ENCODE data around the gene ACOX3. TPM values are rescaled to one million over a fixed set of nuclear protein-coding genes. Genes with fewer than 3 reads are reported as not detected.

The ACOX3 gene
- total and polyA plus RNA-seq, 9 of the 15 experiments (the other 6 are each of a cell fraction or from before 2014, with no cell fraction given): 0.68 to 7.3 (median 3.7) TPM

DNA sequence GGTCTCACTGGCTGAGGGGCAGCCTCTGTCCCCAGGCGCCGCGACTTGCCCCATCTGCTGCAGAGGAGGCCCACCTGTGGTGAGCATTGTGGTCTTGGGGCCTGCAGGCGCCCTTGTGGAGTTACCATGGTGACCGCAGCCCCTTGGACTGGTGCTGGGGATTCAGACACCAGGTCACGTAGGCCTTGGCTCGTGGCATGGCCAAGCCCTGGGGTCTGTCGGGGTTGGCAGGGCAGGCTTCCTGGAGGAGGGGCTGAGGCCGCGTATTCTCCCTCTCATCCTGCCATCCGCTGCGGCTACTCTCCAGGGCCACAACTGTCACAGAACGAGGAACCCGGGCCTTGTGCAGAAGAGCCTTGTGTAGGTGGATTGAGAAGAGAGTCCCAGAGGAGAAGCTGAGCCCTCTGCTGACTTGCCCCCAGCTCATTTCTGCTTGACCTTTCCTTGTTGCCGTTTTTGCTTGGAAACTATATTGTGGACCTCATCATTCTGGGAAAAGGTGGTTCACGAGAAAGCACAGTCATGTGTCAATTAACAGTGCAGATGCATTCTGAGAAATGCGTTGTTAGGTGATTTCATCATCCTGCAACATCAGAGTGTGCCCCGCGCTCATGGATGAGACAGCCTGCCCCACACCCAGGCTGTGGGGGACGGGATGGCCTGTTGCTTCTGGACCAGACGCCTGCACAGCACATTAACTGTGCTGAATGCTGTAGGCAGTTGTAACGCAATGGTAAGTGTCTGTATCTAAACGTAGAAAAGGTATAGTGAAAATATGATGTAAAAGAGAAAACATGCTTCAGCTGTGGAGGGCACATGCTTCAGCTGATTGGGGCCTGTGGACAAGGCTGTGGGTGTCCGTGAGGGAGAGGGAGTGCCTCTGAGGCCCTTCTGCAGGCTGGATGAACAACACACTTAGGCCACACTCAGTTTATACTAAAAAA lies 38.5 kb upstream of the ACOX3 start (continued):
- TF ChIP-seq, protein P1, sequence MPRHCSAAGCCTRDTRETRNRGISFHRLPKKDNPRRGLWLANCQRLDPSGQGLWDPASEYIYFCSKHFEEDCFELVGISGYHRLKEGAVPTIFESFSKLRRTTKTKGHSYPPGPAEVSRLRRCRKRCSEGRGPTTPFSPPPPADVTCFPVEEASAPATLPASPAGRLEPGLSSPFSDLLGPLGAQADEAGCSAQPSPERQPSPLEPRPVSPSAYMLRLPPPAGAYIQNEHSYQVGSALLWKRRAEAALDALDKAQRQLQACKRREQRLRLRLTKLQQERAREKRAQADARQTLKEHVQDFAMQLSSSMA (CRISPR knock-in tag; IDR thresholded peaks at IDR 0.05): no peak
- TF ChIP-seq BRD4 (IDR thresholded peaks at IDR 0.05) (peak; percentile 60; the same call in 1 of the 2 replicates), RFX5 (IDR thresholded peaks at IDR 0.05; ENCODE audit: low read depth, low read length) (no peak), ZNF57 (CRISPR knock-in tag; IDR thresholded peaks at IDR 0.05) (no peak), ZNF197 (CRISPR knock-in tag; IDR thresholded peaks at IDR 0.05; ENCODE audit: low read depth) (no peak), ZC3H4 (CRISPR knock-in tag; IDR thresholded peaks at IDR 0.05; ENCODE audit: borderline replicate concordance) (no peak), GABPB2 (CRISPR knock-in tag; conservative IDR thresholded peaks at IDR 0.05) (no peak), MED1 (CRISPR knock-in tag; IDR thresholded peaks at IDR 0.05; ENCODE audit: borderline replicate concordance) (no peak), ZNF134 (CRISPR knock-in tag; conservative IDR thresholded peaks at IDR 0.05) (no peak), SMAD4 (CRISPR knock-in tag; conservative IDR thresholded peaks at IDR 0.05) (peak; percentile 95), CHCHD3 (CRISPR knock-in tag; IDR thresholded peaks at IDR 0.05) (no peak)
- TF ChIP-seq, protein P2, sequence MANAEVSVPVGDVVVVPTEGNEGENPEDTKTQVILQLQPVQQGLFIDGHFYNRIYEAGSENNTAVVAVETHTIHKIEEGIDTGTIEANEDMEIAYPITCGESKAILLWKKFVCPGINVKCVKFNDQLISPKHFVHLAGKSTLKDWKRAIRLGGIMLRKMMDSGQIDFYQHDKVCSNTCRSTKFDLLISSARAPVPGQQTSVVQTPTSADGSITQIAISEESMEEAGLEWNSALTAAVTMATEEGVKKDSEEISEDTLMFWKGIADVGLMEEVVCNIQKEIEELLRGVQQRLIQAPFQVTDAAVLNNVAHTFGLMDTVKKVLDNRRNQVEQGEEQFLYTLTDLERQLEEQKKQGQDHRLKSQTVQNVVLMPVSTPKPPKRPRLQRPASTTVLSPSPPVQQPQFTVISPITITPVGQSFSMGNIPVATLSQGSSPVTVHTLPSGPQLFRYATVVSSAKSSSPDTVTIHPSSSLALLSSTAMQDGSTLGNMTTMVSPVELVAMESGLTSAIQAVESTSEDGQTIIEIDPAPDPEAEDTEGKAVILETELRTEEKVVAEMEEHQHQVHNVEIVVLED (CRISPR knock-in tag; IDR thresholded peaks at IDR 0.05): no peak
- TF ChIP-seq, protein P3, sequence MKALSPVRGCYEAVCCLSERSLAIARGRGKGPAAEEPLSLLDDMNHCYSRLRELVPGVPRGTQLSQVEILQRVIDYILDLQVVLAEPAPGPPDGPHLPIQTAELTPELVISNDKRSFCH (CRISPR knock-in tag; IDR thresholded peaks at IDR 0.05): 0 out of 2 replicates have a peak, but pooled peaks have one; percentile 4
- TF ChIP-seq, protein P3 (tag; IDR thresholded peaks at IDR 0.05): peak; percentile 70; the same call in 1 of the 2 replicates
- TF ChIP-seq, protein P4, sequence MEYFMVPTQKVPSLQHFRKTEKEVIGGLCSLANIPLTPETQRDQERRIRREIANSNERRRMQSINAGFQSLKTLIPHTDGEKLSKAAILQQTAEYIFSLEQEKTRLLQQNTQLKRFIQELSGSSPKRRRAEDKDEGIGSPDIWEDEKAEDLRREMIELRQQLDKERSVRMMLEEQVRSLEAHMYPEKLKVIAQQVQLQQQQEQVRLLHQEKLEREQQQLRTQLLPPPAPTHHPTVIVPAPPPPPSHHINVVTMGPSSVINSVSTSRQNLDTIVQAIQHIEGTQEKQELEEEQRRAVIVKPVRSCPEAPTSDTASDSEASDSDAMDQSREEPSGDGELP (CRISPR knock-in tag; IDR thresholded peaks at IDR 0.05; ENCODE audit: borderline replicate concordance): peak; percentile 77

Data from K562 (cell line).